ENCODE measurements around the gene FN3K. TPM values are rescaled to one million over a fixed set of nuclear protein-coding genes. Genes with fewer than 3 reads are reported as not detected.

The FN3K gene
- total and polyA plus RNA-seq, 2 of the 13 experiments (the other 11 are each of a cell fraction or from before 2014, with no cell fraction given): 3.5 to 12.2 TPM

DNA sequence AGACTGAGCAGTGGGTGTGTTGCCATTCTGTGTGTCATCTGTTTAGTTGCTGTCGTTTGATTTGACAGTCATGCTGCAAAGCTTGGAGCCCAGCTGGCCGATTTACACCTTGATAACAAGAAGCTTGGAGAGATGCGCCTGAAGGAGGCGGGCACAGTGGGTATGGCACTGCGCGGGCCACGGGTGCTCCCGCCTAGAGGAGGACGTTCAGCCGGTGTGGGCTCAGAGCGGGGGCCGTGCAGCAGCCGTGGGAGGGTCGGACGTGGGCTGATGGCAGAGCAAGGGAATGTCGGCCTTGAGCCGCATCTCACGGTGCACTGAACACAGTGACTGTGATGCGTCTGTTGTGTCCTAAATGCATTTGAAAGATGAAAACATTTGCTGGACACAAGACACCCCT is 15.2 kb upstream of the FN3K start:
- CTCF ChIA-PET (ENCODE audit: low intra/inter-chr PET ratio, low total read pairs): no interaction called here
- BruUV-seq (replicated peaks): no TSS peak
- 97% methylated on average over 19 of the region's 19 CpGs for WGBS (ENCODE audit: low lambda C conversion rate)
- Histone ChIP-seq H3K9ac (ENCODE audit: insufficient read depth, low read depth, low read length) (no peak overlapping the region), H3K4me2 (ENCODE audit: low read depth, low read length) (no peak overlapping the region), H4K20me1 (ENCODE audit: insufficient read depth, low read length) (no peaks in the 10 kb centered on the region), H3K79me2 (ENCODE audit: insufficient read depth, low read length) (peaks cover 11% of the 10 kb centered on the region), H3K4me1 (ENCODE audit: insufficient read depth, low read length) (peaks cover 21% of the 10 kb centered on the region), H3K4me3 (replicated peaks in 1 of 3; ENCODE audit: insufficient read depth in 1 of 3, low read depth in 2 of 3, low read length in 3 of 3) (no peak overlapping the region), H3K27me3 (ENCODE audit: control insufficient read depth in 1 of 2, insufficient read depth in 2 of 2, low read length in 2 of 2) (no peaks in the 10 kb centered on the region), H3K9me3 (ENCODE audit: low read length) (no peaks in the 10 kb centered on the region), H2AFZ (ENCODE audit: low read length) (no peak overlapping the region), H3K27ac (ENCODE audit: extremely low read length, insufficient read depth, low read length) (no peak overlapping the region), H3K36me3 (replicated peaks in 1 of 2; ENCODE audit: control insufficient read depth in 1 of 2, insufficient read depth in 2 of 2, low read length in 2 of 2) (peaks cover 7 to 37% of the 10 kb centered on the region in 2 experiments; a peak in 4 of 5 replicates)
- FAIRE-seq (no peak), DNase-seq (ENCODE audit: low spot score) (no peak), ATAC-seq (no peak)
- POLR2A ChIA-PET: no interaction called here
- in situ Hi-C loops (cut with HindIII; ENCODE audit: extremely low pct_ligation_motif_present, low pct_unique_long_range_greater_than_20kb) (no loop called here), intact Hi-C loops (cut with micrococcal nuclease; ENCODE audit: unreplicated experiment) (no loop called here)
- TF ChIP-seq, protein P1, sequence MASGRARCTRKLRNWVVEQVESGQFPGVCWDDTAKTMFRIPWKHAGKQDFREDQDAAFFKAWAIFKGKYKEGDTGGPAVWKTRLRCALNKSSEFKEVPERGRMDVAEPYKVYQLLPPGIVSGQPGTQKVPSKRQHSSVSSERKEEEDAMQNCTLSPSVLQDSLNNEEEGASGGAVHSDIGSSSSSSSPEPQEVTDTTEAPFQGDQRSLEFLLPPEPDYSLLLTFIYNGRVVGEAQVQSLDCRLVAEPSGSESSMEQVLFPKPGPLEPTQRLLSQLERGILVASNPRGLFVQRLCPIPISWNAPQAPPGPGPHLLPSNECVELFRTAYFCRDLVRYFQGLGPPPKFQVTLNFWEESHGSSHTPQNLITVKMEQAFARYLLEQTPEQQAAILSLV (CRISPR knock-in tag; IDR thresholded peaks at IDR 0.05; ENCODE audit: borderline replicate concordance): no peak
- no peak for TF ChIP-seq HIVEP1 (CRISPR knock-in tag; IDR thresholded peaks at IDR 0.05)
- no peak for TF ChIP-seq EP300 (IDR thresholded peaks at IDR 0.05; ENCODE audit: low read depth in 2 of 2, low read length in 2 of 2)
- TF ChIP-seq EP300 (CRISPR knock-in tag; IDR thresholded peaks at IDR 0.05; ENCODE audit: borderline replicate concordance): no peak
- TF ChIP-seq HNF1B (CRISPR knock-in tag; IDR thresholded peaks at IDR 0.05): no peak
- no peak for TF ChIP-seq SRSF1 (optimal IDR thresholded peaks at IDR 0.05; ENCODE audit: low read depth, low read length)
- no peak for TF ChIP-seq RBM22 (optimal IDR thresholded peaks at IDR 0.05; ENCODE audit: low read length)
- no peak for TF ChIP-seq ZFP90 (CRISPR knock-in tag; IDR thresholded peaks at IDR 0.05; ENCODE audit: borderline replicate concordance)
- no peak for TF ChIP-seq YEATS4 (CRISPR knock-in tag; IDR thresholded peaks at IDR 0.05; ENCODE audit: borderline replicate concordance)
- TF ChIP-seq TFDP2 (CRISPR knock-in tag; IDR thresholded peaks at IDR 0.05): no peak
- TF ChIP-seq GLMP (CRISPR knock-in tag; IDR thresholded peaks at IDR 0.05; ENCODE audit: borderline replicate concordance): no peak
- TF ChIP-seq NKX3-1 (CRISPR knock-in tag; IDR thresholded peaks at IDR 0.05): no peak
- no peak for TF ChIP-seq ERF (CRISPR knock-in tag; IDR thresholded peaks at IDR 0.05)
- no peak for TF ChIP-seq MZF1 (CRISPR knock-in tag; IDR thresholded peaks at IDR 0.05; ENCODE audit: borderline replicate concordance)
- no peak for TF ChIP-seq ZEB1 (IDR thresholded peaks at IDR 0.05; ENCODE audit: insufficient replicate concordance, low read depth)
- no peak for TF ChIP-seq SNAPC2 (CRISPR knock-in tag; IDR thresholded peaks at IDR 0.05)
